MV-4-11 (cell line): ENCODE data around the gene CIAO2B.
"Not testable (repeated sequence)": the region's sequence is repeated elsewhere in the genome, so short reads cannot be mapped to it uniquely, and the experiment has no call there.

Source experiments
- DNase-seq: peaks from one replicate; lab custom pipeline; 2025; lab: John Stamatoyannopoulos, UW

Gene CIAO2B

DNA sequence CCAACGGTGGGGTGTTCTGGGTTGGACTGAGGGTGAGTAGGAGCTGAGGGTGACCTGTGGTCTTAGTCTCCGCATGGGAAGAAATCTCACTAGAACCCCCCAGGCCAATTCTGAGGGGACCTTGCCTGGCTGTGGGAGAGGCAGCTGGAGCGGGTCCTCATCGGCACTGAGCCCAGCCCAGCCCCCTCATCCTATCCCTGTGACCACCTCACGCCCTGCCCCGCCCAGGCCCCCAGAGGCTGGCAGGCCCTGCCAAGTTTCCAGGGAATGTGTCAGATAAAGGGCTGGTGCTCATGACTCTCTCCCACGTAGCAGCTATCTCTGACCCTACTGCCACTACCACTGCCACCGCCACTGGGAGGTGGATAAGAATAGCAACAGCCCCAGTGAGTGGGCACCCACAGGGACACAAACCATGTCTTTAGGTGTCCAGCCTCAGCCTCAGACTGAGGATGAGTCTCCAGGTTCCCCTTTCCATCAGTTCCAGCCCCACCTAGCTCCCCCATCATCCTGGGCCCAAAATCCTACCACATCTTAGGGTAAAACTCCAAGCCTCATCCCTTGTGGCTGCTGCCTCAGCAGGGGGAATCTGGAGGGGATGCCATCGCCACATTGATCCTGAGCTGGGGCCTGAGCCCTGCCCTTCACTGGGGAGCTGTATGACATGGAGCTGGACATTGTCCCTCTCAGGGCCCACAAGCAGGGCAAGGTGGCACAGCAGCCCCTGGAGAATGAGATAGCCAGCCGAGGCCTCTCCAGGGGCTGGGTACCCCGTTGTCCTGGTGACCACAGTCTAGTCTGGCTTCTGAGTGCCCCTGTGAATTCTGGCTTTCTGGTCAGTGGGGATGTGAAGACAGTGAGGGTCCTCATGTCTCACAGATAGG is 30.4 kb downstream of the CIAO2B start:
- DNase-seq, result no peak

DNA sequence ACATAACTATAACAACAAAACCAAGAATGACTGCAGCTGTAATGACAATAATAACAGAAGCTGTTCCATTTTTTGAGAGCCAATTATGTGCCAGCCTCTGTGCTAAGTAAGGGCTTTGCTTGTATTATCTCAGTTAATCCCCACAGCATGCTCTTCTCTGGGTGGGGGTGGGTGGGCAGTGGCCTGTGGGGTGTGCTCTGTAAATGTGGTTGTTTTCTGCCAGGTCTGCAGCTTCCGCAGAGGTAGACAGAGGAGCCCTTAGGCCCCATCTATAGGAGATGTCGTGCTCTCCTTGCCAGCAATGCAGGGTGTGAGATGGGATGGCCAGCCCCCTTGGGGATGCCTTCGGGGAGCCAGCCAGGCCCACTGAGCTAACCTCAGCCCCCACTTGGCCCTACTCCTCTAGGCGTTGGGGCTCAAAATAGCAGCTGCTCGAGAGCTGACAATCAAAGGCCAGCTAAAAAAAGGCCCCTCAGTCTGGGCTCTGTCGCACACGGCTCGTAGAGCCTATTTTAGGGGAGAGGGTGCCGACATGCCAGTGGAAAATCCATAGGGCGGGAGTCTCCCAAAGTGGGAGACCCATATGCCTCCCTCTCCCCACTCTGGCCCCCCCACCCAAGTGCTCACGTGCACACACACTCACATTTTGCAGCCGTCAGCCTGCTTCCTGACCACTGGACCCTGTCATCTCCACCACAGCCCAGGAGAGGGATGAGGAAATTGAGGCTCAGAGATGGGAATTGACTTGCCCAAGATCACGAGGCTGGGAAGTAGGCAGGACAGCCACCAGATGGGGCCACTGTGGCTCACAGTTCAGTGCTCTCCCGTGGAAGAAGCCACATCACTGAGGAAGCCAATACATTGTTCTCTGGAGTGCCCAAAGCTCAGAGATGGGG is 31.3 kb downstream of the CIAO2B start:
- DNase-seq, result no peak

DNA sequence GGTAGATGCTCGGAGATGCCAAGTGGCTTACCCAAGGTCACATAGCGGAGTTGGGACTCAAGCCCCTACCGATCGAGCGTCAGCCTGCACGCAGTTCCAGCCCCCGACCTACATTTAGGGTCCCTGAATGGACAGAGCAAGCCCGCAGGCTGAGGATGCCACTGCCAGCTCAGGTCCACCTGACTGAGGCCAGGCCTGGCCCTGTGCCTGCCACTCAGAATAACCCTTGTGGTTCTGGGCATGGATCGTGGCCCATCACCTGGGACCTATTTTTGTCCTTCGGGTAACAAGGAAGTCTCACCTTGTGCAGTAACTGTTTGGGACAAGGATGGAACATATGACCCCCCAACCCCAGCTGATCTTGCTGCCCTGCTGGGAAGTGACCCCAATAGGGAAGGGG is 32.6 kb downstream of the CIAO2B start:
- no peak for DNase-seq

DNA sequence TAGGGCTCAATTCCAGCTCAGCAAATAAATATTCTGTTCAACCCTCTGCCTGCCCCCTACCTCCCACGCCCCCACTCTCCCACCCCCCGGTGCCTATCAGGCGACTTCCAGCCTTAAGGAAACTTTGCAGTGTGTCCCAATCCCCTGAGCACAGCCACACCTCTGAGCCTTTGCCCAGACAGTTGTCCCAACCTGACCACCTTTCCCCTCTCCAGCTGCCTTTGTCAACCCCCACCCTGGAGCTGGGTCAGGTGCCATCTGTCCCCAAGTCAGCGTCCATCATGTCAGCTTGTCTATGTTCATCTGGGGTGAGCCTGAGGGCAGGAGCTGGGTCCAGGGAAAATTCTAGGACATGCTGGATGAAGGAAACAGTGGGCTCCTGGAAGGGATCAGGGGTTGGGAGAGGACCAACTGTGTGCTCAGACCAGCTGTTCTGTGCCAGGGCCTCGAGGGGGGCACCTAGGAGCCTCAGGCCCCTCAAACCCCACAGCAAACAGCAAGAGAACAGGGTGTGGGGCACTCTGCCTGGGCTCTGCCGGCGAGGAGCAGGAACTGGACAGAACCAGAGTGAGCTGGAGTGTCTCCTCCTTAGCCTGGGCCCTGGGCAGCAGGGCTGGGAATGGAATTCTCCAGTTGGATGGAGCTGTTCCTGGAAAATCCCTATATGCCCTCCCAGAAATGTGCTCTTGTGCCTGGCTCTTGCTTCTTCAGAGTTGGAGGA is 33.3 kb downstream of the CIAO2B start:
- DNase-seq, result no peak

DNA sequence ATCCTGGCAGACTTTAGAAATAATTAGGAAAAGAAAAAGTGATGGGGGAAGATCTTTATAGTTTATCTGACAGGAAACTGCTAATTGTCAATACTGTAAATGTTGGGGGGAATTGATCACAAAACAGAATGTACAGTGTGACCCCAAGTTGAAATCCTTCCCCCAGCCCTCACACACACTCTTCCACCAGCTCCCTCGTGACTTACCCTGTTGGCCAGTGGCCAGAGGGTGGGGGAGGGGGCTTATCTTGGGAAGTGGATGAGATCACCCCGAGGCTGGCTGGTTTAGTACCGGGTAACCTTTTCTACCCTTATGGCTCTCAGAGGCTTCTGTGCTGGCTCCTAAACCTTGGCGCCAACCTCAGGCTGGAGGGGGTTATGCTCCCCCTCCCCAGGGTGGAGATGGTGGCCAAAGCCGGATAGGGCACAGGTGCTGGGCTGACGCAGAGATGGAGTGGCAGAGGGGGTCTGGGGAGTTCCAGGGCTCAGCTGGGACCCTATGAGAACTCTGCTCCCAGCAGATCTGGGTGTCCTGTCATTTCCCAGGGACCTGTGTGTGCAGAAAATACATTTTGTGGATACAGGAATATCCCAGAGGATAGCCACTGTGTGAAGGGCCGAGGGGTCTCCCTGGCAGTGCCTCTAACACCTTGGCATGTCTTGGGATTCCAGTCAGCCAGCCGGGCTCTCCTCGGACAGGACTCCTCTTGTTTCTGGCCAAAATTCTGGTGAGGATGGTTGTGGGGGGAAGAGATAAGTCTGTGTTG is 34.1 kb downstream of the CIAO2B start:
- no peak for DNase-seq

DNA sequence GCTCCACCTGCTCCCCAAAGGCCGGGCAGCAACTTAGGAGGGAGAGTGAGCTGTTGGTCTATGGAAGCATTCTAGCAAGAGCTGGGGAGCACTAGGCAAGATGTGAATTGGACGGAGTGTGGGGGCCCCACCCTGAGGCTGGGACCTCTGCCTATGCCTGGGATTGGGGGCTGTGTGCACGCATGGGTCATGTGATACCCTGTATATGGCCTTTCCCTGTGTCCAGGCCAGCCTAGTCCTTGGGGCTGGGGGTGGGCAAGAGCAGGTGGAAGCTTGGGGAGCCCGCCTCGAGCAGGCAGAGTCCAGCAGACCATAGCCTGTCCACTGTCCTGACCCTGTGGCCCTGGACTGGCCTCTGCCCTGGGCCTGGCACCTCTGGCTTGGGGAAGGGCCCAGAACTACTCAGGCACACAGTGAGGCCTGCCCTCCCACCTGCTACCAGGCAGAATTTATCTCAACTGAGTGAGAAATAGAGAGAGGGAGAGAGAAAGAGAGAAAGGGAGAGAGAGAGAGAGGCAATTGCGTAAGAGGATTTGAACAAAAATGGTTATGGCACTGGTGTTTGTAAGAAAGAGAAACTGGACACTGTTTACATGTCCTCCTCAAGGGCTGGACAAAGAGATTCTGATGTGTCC is 34.8 kb downstream of the CIAO2B start:
- DNase-seq, result peak; percentile 13

DNA sequence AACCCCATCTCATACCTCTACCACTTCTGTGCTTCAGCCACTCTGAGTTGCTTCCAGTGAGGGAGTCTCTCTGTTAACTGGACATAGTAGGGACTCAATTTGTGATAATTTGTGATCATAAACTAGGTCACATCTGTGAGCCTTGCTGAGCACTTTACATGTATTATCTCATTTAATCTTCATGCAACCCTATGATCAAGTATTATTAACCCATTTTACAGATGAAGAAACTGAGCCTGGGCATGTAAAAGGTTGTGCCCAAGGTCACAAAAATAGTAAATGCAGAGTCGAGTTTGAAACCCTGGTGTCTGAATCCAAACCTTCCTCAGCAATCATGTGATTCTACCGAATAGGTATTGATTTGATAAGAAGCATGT is 35.3 kb downstream of the CIAO2B start:
- DNase-seq, result no peak

DNA sequence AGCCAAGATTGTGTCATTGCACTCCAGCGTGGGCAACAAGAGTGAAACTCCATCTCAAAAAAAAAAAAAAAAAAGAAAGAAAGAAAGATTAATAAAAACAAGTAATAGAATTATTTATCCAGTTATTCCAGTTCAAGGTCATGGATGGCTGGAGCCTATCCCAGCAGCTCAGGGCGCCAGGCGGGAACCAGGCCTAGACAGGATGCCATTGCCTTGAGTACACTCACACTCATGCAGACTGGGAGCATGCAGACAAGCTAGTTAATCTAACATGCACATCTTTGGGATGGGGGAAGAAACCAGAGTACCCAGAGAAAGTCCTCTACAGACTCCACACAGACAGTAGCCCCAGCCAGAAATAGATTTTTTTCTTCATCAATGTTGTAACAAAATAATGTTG is 36.0 kb downstream of the CIAO2B start:
- DNase-seq, result no peak

DNA sequence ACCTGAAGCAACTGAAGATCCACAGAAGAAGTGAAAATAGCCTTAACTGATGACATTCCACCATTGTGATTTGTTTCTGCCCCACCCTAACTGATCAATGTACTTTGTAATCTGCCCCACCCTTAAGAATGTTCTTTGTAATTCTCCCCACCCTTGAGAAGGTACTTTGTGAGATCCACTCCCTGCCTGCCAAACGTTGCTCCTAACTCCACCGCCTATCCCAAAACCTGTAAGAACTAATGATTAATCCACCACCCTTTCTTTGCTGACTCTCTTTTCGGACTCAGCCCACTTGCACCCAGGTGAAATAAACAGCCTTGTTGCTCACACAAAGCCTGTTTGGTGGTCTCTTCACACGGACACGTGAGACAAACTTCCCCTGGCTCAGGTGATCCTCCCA is 37.5 kb downstream of the CIAO2B start:
- DNase-seq, result not testable (repeated sequence)

DNA sequence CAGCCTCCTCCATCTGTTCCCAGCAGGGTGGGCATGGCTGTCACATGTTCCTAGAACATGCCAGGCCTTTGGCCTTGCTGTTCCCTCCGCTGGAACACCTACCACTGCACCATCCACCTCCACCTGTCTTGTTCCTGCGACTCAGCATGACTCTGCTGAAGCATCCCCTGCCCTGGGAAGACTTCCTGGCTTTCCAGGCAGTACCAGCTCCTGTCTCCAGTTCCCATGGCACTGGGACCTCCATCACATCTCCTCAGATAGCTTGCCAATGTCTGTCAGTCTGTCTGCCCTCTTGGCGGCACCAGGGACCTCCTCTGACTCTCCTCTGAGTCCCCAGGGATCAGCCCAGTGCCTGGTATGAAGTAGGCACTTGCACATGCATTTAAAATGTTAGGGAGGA is 38.2 kb downstream of the CIAO2B start:
- no peak for DNase-seq

DNA sequence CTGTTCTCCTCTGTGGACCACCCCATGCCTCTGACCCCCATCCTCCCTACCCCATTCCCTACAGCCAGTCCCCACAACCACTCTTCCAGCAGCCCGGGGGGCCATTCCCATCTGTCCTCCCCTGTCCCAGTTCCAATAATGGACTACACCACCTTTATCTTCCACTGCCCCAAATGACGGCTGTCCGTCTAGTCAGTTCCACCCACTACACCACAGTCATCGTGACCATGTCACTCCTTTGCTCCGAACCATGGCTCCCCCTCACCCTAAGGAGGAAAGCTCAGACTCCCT is 38.6 kb downstream of the CIAO2B start:
- no peak for DNase-seq

DNA sequence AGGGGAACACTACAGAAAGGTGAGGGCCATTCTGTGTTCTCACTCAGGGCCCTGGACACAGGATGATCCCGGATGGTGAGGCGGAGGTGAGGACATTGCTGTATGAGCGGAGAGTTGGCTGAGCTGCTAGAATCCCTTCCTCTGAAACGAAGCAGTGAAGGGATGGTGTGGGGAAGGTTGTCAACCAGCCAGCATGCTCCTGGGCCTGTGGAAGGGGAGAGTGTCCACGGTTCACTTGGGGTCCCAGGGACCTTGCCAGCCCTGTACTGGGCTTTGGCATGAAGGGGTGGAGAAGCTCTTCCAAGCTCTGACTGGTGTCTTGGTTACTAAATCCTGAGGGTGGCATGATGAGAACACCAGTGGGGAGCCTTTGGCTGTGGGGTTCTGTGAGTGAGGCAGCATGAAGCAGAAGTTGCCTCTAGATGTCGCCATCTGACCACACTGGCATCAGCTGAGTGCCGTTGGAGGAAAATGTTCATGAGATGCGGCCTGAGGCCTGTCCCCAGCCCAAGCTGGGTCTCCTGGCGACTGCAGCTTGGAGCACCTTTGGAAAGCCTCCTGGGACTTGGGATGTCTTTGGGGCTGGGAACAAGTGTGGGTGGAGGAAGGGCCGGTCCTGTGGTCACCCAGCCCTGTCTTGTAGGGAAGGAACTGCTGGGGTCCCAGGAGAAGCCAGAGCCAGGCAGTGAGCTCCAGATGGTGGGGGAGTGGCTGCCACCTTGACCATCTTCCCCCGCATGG is 39.1 kb downstream of the CIAO2B start:
- peak; percentile 61 for DNase-seq

DNA sequence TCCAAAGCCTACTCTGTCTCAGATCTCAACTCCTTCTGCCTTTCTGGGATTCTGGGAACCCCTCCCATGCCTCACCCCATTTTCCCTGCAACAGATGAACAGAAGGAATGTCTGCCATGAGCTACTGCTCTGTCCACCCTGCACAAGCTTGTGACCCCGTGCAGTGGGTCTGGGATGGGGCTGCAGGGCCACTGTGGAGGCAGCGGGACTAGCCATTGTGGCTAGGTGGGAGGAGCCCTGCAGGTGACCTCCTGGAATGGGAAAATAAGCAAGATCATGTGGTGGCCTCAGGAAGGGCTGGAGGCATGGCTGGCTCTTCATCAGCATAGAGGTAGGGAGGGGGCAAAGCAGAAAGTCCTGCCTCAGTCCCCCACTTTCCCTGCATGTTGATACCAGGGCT is 40.1 kb downstream of the CIAO2B start:
- no peak for DNase-seq

DNA sequence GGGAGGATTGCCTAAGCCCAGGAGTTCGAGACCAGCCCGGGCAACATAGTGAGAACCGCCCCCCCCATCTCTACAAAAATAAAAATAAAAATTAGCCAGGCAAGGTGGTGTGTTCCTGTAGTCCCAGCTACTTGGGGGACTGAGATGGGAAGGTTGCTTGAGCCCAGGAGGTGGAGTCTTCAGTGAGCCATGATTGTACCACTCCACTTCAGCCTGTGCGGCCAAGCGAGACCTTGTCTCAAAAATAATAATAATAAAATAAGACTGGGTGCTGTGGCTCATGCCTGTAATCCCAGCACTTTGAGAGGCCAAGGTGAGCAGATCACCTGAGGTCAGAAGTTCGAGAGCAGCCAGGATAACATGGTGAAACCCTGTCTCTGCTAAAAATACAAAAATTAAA is 42.4 kb downstream of the CIAO2B start:
- no peak for DNase-seq

DNA sequence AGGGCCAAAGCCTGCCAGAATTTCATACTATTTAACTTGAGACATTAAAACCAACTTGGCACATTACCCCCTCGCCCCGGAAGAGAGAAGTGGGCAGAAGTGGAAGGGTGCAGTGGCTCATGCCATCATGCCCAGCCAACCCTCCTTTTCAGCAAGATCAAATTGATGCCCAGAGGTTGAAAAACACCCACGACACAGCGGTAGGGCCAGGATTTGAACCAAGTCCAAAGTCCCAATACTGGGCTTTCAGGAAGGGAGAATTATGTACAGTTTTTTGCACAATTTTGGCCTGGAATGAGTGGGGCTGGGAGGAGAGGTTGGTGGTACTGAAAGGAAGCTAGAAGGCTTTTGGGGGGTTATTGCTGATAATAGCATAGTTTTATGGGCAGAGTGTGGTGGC is 42.8 kb downstream of the CIAO2B start:
- DNase-seq, result no peak

DNA sequence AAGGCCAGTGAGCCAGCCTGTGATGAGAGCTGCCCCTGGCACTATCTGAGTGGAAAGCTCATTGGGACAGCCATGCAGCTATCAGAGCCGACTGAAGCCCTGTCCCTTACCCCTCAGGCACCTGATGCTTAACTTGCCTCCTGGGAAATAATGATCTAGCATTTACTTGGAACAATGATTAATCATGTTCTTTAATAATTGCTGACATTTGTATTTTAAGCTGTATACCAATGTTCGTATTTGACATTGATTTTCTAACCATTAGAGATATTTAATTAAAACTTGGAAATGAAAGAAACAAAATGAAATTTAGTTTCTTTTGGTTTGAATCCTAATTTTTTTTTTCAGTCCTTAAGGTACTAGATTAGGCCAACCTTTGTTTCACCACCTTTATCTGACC is 43.4 kb downstream of the CIAO2B start:
- DNase-seq, result no peak

DNA sequence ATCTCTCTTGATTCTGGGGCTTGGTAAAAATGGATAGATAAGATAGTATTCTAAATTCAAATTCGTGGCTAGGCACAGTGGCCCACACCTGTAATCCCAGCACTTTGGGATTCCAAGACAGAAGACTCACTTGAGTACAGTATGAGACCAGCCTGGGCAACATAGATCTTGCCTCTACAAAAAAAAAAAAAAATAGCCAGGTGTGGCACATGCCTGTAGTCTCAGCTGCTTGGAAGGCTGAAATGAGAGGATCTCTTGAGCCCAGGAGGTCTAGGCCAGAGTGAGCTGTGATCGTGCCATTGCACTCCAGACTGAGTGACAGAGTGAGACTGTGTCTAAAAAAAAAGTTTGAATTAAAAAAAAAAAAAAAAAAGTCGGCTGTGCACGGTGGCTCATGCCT is 44.6 kb downstream of the CIAO2B start:
- no peak for DNase-seq

DNA sequence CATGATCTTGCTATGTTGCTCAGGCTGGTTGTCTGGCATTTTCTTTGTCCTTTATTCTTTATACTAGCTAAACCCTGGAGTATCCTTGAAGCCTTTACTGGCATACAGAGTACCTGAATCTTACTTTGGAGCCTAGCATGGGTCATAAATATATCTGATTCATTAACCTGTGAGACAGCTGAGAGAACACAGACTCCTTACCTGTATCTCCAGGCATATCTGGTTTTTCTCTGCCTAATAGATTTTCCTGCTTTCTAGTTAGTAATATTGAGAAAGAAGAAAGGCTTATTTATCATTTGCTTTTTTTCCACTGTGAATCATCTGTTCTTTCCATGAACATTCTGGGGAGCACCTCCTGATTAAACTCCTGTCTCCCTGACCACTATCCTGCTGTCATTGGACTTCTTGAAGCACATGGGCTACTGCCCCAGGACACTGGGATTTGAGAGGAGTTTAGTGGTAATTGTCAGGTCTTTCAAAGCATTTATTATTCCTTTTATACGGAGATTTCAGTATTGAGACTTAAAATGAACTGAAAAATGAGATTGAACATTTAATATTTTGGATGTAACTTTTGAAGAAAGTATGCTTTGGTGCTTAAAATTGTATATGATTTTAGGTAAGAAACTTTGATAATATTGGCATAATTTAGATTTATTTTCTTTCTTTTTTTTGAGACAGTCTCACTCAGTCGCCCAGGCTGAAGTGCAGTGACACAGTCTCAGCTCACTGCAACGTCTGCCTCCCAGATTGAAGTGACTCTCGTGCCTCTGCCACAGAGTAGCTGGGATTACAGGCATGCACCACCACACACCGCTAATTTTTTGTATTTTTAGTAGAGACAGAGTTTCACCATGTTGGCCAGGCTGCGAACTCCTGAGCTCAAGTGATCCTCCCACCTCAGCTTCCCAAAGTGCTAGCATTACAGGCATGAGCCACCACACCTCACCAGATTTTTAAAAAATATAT is 45.3 kb downstream of the CIAO2B start:
- DNase-seq, result no peak

DNA sequence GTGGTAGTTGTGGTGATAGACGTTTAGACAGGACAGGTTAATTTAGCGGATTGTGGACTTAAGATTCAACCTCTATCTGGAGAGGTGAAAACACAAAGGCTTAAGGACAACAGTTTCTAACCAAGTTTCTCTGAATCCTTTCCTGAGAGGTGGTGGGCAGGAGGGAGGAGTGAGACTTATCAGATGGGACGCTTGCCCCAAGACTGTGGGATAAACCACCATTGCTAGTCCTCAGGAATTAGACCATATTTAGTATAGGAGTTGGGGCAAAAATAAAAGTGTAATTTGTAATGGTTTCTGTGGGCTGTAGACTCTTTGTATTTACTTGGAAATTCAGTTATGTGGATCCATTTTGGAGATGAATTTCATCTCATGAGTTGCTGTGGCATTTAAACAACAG is 47.3 kb downstream of the CIAO2B start:
- DNase-seq, result no peak

DNA sequence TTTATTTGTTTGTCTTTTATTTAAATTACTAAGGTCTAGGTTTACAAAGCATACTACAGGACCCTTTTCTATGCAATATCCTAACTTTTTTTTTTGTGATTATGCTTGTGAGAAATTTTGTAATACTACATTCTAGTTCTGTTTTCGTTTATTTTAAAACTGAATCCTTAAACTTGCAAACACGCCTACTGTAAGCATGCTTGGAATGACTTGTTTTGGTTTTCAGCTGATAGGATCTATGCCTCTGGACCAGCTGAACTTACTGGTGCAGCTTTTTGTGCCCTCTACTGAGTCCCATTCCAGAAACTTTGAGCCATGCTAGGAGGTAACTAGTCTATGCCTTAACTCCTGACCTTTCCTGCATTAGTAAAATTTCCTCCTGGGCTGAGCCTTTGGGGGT is 47.9 kb downstream of the CIAO2B start:
- DNase-seq, result no peak
